Measurements from ENCODE around the gene VEZT.

GRCh38 chr12:95216711-95217376, 763 bp upstream of the VEZT start:
- TF ChIP-seq EGR1 (IDR thresholded peaks at IDR 0.05; ENCODE audit: borderline replicate concordance in 1 of 2, low read depth in 2 of 2, low read length in 2 of 2) (no peak), CTCF (IDR thresholded peaks at IDR 0.05 in 2 of 3, conservative IDR thresholded peaks at IDR 0.05 in 1 of 3; ENCODE audit: control insufficient read depth in 2 of 3, extremely low read depth in 1 of 3, insufficient read depth in 1 of 3, low read depth in 3 of 3, low read length in 3 of 3) (no peak), TAF1 (IDR thresholded peaks at IDR 0.05; ENCODE audit: borderline replicate concordance, low read depth, low read length) (no peak), POLR2AphosphoS5 (IDR thresholded peaks at IDR 0.05; ENCODE audit: low read length) (no peak), MEF2A (IDR thresholded peaks at IDR 0.05; ENCODE audit: insufficient read depth, low read depth, low read length) (no peak), POLR2A (IDR thresholded peaks at IDR 0.05; ENCODE audit: low read depth, low read length) (no peak), RAD21 (IDR thresholded peaks at IDR 0.05; ENCODE audit: insufficient read depth, low read depth, low read length) (no peak), RFX5 (IDR thresholded peaks at IDR 0.05; ENCODE audit: low read depth, low read length) (no peak), CEBPB (IDR thresholded peaks at IDR 0.05; ENCODE audit: borderline replicate concordance in 1 of 2, low read depth in 2 of 2, low read length in 2 of 2) (no peak)
